HCT116 (cell line): ENCODE data around the gene FAM168A. TPM values are rescaled to one million over a fixed set of nuclear protein-coding genes. Genes with fewer than 3 reads are reported as not detected.

ENCODE experiments used
- ATAC-seq: fragments of 200-7000 bp; cut with Tn5 transposase; 2 replicates; pipeline ENCODE4 v1.9.1; 2020; ENCODE audit warnings: mild to moderate bottlenecking, moderate library complexity
- BruUV-seq: library from RNA; stranded (reverse); fragments of 400-500 nt; replicated peaks from 2 replicates; lab custom pipeline; 2021; lab: Mats Ljungman, UMichigan
- CTCF ChIA-PET: fragments of 300-600 bp; sonication (Branson Sonifier 250); formaldehyde crosslinking; loops from one replicate; lab custom pipeline; 2021; ENCODE audit warnings: antibody characterized with exemption; lab: Charles Lee
- POLR2A ChIA-PET: fragments of 300-600, 350-600 bp; sonication (Branson Sonifier 250); formaldehyde crosslinking; loops from one replicate; lab custom pipeline; 2021; ENCODE audit warnings: antibody characterized with exemption; lab: Charles Lee
- RAD21 ChIA-PET, 2 experiments: fragments of 300-600 bp; sonication (Branson Sonifier 250); formaldehyde crosslinking; loops; one replicate each; lab custom pipeline; 2023; ENCODE audit warnings: low total read pairs in 2 of 2; ENCODE audit not compliant: uncharacterized antibody in 2 of 2, unreplicated experiment in 2 of 2, low non-redundant PET in 1 of 2; lab: Charles Lee
- DNase-seq: peaks from one replicate; pipeline ENCODE4 v3.0.0-alpha.2; 2010; ENCODE audit warnings: low read depth, low spot score
- H2AFZ ChIP-seq: fragments of 200-600 bp; shearing (Covaris generic), sonication (generic); 2 replicates; pipeline ENCODE4 v1.6.1; 2017; ENCODE audit warnings: low read depth, mixed run types, mixed read lengths, antibody characterized with exemption, low read length; ENCODE audit not compliant: poor library complexity, severe bottlenecking
- H3K27ac ChIP-seq: 2 replicates; pipeline ENCODE4 v1.5.1; 2012; ENCODE audit warnings: low read depth, low read length
- H3K27me3 ChIP-seq: fragments of 200-600 bp; sonication (generic); 2 replicates; pipeline ENCODE4 v1.6.1; 2016; ENCODE audit warnings: mixed run types, low read length, mixed read lengths; ENCODE audit not compliant: insufficient read depth
- H3K36me3 ChIP-seq, 2 experiments: fragments of 200-500 bp in 1 of 2; fragments of 200-600 bp in 1 of 2; sonication (Bioruptor generic) in 1 of 2; sonication (generic) in 1 of 2; 2 replicates each; pipeline versions ENCODE4 v1.5.1 to v1.6.1; 2014 to 2016; ENCODE audit warnings: low read length in 2 of 2, inconsistent platforms in 1 of 2, mixed read lengths in 1 of 2, mixed run types in 1 of 2; ENCODE audit not compliant: insufficient read depth in 2 of 2, control insufficient read depth in 1 of 2
- H3K4me1 ChIP-seq, 2 experiments: fragments of 200-600 bp in 1 of 2; sonication (generic) in 1 of 2; 2 replicates each; pipeline versions ENCODE4 v1.5.1 to v1.6.1; 2012 to 2017; ENCODE audit warnings: low read length in 2 of 2, inconsistent platforms in 1 of 2, mild to moderate bottlenecking in 1 of 2, mixed read lengths in 1 of 2, mixed run types in 1 of 2, moderate library complexity in 1 of 2; ENCODE audit not compliant: insufficient read depth in 2 of 2, control insufficient read depth in 1 of 2
- H3K4me2 ChIP-seq: fragments of 200-600 bp; sonication (generic); 2 replicates; pipeline ENCODE4 v1.6.1; 2017; ENCODE audit warnings: mixed run types, low read length, mixed read lengths
- H3K4me3 ChIP-seq, 2 experiments: fragments of 200-600 bp in 1 of 2; sonication (generic) in 1 of 2; replicated peaks in 1 of 2; 2 replicates each; pipeline ENCODE4 v1.5.1; 2011 to 2016; ENCODE audit warnings: low read length in 2 of 2, control low read depth in 1 of 2, low read depth in 1 of 2, mild to moderate bottlenecking in 1 of 2, mixed read lengths in 1 of 2, mixed run types in 1 of 2
- H3K79me2 ChIP-seq: fragments of 200-600 bp; sonication (generic); 2 replicates; pipeline ENCODE4 v1.6.1; 2017; ENCODE audit warnings: mild to moderate bottlenecking, mixed run types, low read length, moderate library complexity, mixed read lengths; ENCODE audit not compliant: insufficient read depth
- H3K9ac ChIP-seq: fragments of 200-600 bp; sonication (generic); 2 replicates; pipeline ENCODE4 v1.6.1; 2016; ENCODE audit warnings: low read length, mixed read lengths
- H3K9me2 ChIP-seq: fragments of 200-600 bp; sonication (generic), shearing (Covaris generic); 2 replicates; pipeline ENCODE4 v1.6.1; 2017; ENCODE audit warnings: mixed run types, mild to moderate bottlenecking, moderate library complexity; ENCODE audit not compliant: insufficient read depth
- H3K9me3 ChIP-seq, 2 experiments: fragments of 200-500 bp in 1 of 2; fragments of 200-600 bp in 1 of 2; sonication (Bioruptor generic) in 1 of 2; sonication (generic) in 1 of 2; 2 replicates each; pipeline ENCODE4 v1.6.1; 2014 to 2017; ENCODE audit warnings: low read length in 2 of 2, mixed read lengths in 2 of 2, inconsistent platforms in 1 of 2, low read depth in 1 of 2, mild to moderate bottlenecking in 1 of 2, mixed run types in 1 of 2, moderate library complexity in 1 of 2; ENCODE audit not compliant: control insufficient read depth in 1 of 2, insufficient read depth in 1 of 2
- H4K20me1 ChIP-seq: fragments of 200-600 bp; sonication (generic), shearing (Covaris generic); 2 replicates; pipeline ENCODE4 v1.6.1; 2017; ENCODE audit warnings: mixed run types, mild to moderate bottlenecking, moderate library complexity; ENCODE audit not compliant: insufficient read depth
- CBX3 ChIP-seq: IDR thresholded peaks from 2 replicates; pipeline ENCODE4 v1.6.1; 2012; ENCODE audit warnings: low read depth
- CEBPB ChIP-seq: IDR thresholded peaks from 2 replicates; pipeline ENCODE4 v1.6.1; 2012; ENCODE audit warnings: low read depth
- CTCF ChIP-seq, 3 experiments: fragments of 200-600 bp in 1 of 3; sonication (generic) in 1 of 3; IDR thresholded peaks in 2 of 3; conservative IDR thresholded peaks in 1 of 3; 2 replicates each; pipeline ENCODE4 v1.5.1; 2012 to 2017; ENCODE audit warnings: low read depth in 2 of 3, low read length in 2 of 3, antibody characterized with exemption in 1 of 3, borderline replicate concordance in 1 of 3, control low read depth in 1 of 3, mild to moderate bottlenecking in 1 of 3, mixed read lengths in 1 of 3, mixed run types in 1 of 3, moderate library complexity in 1 of 3; ENCODE audit not compliant: insufficient read depth in 1 of 3
- ELF1 ChIP-seq: IDR thresholded peaks from 2 replicates; pipeline ENCODE4 v1.6.1; 2012; ENCODE audit warnings: low read depth, borderline replicate concordance
- ZBTB33 ChIP-seq: IDR thresholded peaks from 2 replicates; pipeline ENCODE4 v1.6.1; 2011; ENCODE audit warnings: mild to moderate bottlenecking, low read length, moderate library complexity; ENCODE audit not compliant: insufficient replicate concordance; ENCODE audit errors: extremely low read depth
- ZFX ChIP-seq: fragments of 450-650 bp; IDR thresholded peaks from 2 replicates; pipeline ENCODE4 v1.6.1; 2017
- intact Hi-C: fragments of 100-400 bp; cut with micrococcal nuclease; formaldehyde crosslinking; loops from 2 replicates; pipeline ENCODE4 v1.10.0; 2022
- total RNA-seq: library from RNA; stranded (reverse); gene quantifications from one replicate; pipeline ENCODE4 v1.2.1, GENCODE V29; 2021; ENCODE audit not compliant: unreplicated experiment

The FAM168A gene
- total RNA-seq, 1 experiment from 2014 or later: 31.5 TPM

GRCh38 chr11:73542175-73542574 is 55.7 kb downstream of the FAM168A start:
- H3K27ac ChIP-seq: no peak overlapping the region
- no peaks in the 10 kb centered on the region for H3K79me2 ChIP-seq
- H3K9ac ChIP-seq: no peak overlapping the region
- no peaks in the 10 kb centered on the region for H3K9me3 ChIP-seq
- POLR2A ChIA-PET: no interaction called here
- H3K4me2 ChIP-seq: no peak overlapping the region
- CTCF ChIA-PET: no interaction called here
- no peaks in the 10 kb centered on the region for H3K4me1 ChIP-seq
- ATAC-seq (no peak), DNase-seq (no peak)
- H4K20me1 ChIP-seq: no peaks in the 10 kb centered on the region; the same call in 1 of the 2 replicates
- H3K4me3 ChIP-seq: no peak overlapping the region
- no peaks in the 10 kb centered on the region for H3K36me3 ChIP-seq
- no TSS peak for BruUV-seq
- no peak overlapping the region for H2AFZ ChIP-seq
- TF ChIP-seq ZBTB33 (no peak), ELF1 (no peak)
- TF ChIP-seq, all 23 proteins: peak for 0
- Histone ChIP-seq H3K9me2 (no peaks in the 10 kb centered on the region), H3K27me3 (no peaks in the 10 kb centered on the region)
- RAD21 ChIA-PET: no interaction called here
- intact Hi-C loops: no loop called here

GRCh38 chr11:73539506-73540084 is 58.3 kb downstream of the FAM168A start:
- ChIA-PET POLR2A (no interaction called here), RAD21 (no interaction called here), CTCF (no interaction called here)
- H3K4me1 ChIP-seq: no peaks in the 10 kb centered on the region
- H3K9me3 ChIP-seq: no peaks in the 10 kb centered on the region
- no peak overlapping the region for H3K9ac ChIP-seq
- no peaks in the 10 kb centered on the region; the same call in 1 of the 2 replicates for H4K20me1 ChIP-seq
- BruUV-seq: no TSS peak
- no peaks in the 10 kb centered on the region for H3K9me2 ChIP-seq
- no peak overlapping the region for H2AFZ ChIP-seq
- TF ChIP-seq CBX3: no peak
- TF ChIP-seq ELF1: no peak
- TF ChIP-seq CEBPB: no peak
- TF ChIP-seq CTCF (IDR thresholded peaks at IDR 0.05 in 2 of 3, conservative IDR thresholded peaks at IDR 0.05 in 1 of 3; ENCODE audit: borderline replicate concordance in 1 of 3, insufficient read depth in 1 of 3, low read depth in 2 of 3, low read length in 2 of 3): no peak
- no peak for TF ChIP-seq ZFX
- H3K4me3 ChIP-seq: no peak overlapping the region
- H3K79me2 ChIP-seq: no peaks in the 10 kb centered on the region
- intact Hi-C loops: no loop called here
- no peaks in the 10 kb centered on the region for H3K36me3 ChIP-seq
- no peak overlapping the region for H3K4me2 ChIP-seq
- no peak for DNase-seq
- ATAC-seq: no peak
- no peak overlapping the region for H3K27ac ChIP-seq
- H3K27me3 ChIP-seq: no peaks in the 10 kb centered on the region
